Measurements from ENCODE around the gene ALPK3. TPM values are rescaled to one million over a fixed set of nuclear protein-coding genes. Genes with fewer than 3 reads are reported as not detected.

ALPK3 gene
- total RNA-seq, 1 experiment from 2014 or later = 2.0 TPM

GRCh38 chr15:84888639-84889038 is 71.5 kb downstream of the ALPK3 start:
- intact Hi-C loops (cut with micrococcal nuclease) = no loop called here
- ChIA-PET RAD21 (ENCODE audit: low non-redundant PET in 1 of 2, low total read pairs in 2 of 2, uncharacterized antibody in 2 of 2, unreplicated experiment in 2 of 2) (no interaction called here), POLR2A (no interaction called here), CTCF (interaction anchor here (1.4 kb wide), 1 partner anchor 10 kb away, joined by 4 read pairs; no protein-coding TSS in a partner anchor)
- Histone ChIP-seq H3K9ac (ENCODE audit: low read length) (no peak overlapping the region), H3K9me2 (ENCODE audit: insufficient read depth) (no peaks in the 10 kb centered on the region), H2AFZ (ENCODE audit: low read depth, low read length, poor library complexity, severe bottlenecking) (no peak overlapping the region), H3K27ac (ENCODE audit: low read depth, low read length) (no peak overlapping the region), H3K4me3 (replicated peaks in 1 of 2; ENCODE audit: low read depth in 1 of 2, low read length in 2 of 2) (no peak overlapping the region), H3K9me3 (ENCODE audit: control insufficient read depth in 1 of 2, insufficient read depth in 1 of 2, low read depth in 1 of 2, low read length in 2 of 2) (no peaks in the 10 kb centered on the region), H4K20me1 (ENCODE audit: insufficient read depth) (no peaks in the 10 kb centered on the region), H3K4me2 (ENCODE audit: low read length) (no peak overlapping the region), H3K27me3 (ENCODE audit: insufficient read depth, low read length) (no peaks in the 10 kb centered on the region), H3K79me2 (ENCODE audit: insufficient read depth, low read length) (no peaks in the 10 kb centered on the region), H3K4me1 (ENCODE audit: control insufficient read depth in 1 of 2, insufficient read depth in 2 of 2, low read length in 2 of 2) (no peaks in the 10 kb centered on the region), H3K36me3 (ENCODE audit: control insufficient read depth in 1 of 2, insufficient read depth in 2 of 2, low read length in 2 of 2) (no peaks in the 10 kb centered on the region)
- no peak for TF ChIP-seq POLR2AphosphoS5 (IDR thresholded peaks at IDR 0.05; ENCODE audit: low read depth, low read length)
- TF ChIP-seq ZFX (IDR thresholded peaks at IDR 0.05) = no peak
- no peak for TF ChIP-seq EGR1 (IDR thresholded peaks at IDR 0.05; ENCODE audit: low read depth)
- TF ChIP-seq FOSL1 (IDR thresholded peaks at IDR 0.05; ENCODE audit: low read depth) = no peak
- no peak for TF ChIP-seq CBX3 (IDR thresholded peaks at IDR 0.05; ENCODE audit: low read depth)
- no peak for TF ChIP-seq EZH2phosphoT487 (IDR thresholded peaks at IDR 0.05; ENCODE audit: borderline replicate concordance)
- TF ChIP-seq ATF3 (IDR thresholded peaks at IDR 0.05) = no peak
- TF ChIP-seq JUND (IDR thresholded peaks at IDR 0.05) = no peak
- no peak for TF ChIP-seq MAX (IDR thresholded peaks at IDR 0.05)
- no peak for TF ChIP-seq EZH2 (IDR thresholded peaks at IDR 0.05)
- TF ChIP-seq ZNF274 (IDR thresholded peaks at IDR 0.05; ENCODE audit: low read depth, low read length) = no peak
- no peak for TF ChIP-seq REST (IDR thresholded peaks at IDR 0.05; ENCODE audit: low read depth)
- no peak for TF ChIP-seq SIN3A (IDR thresholded peaks at IDR 0.05; ENCODE audit: low read depth)
- no peak for TF ChIP-seq ZBTB33 (IDR thresholded peaks at IDR 0.05; ENCODE audit: extremely low read depth, insufficient replicate concordance, low read length)
- TF ChIP-seq POLR2A (IDR thresholded peaks at IDR 0.05; ENCODE audit: borderline replicate concordance, extremely low read depth, insufficient read depth, insufficient read length) = no peak
- TF ChIP-seq SP1 (IDR thresholded peaks at IDR 0.05; ENCODE audit: low read depth) = no peak
- no peak for TF ChIP-seq TCF7L2 (IDR thresholded peaks at IDR 0.05; ENCODE audit: borderline replicate concordance, extremely low read depth, insufficient read depth, insufficient read length)
- TF ChIP-seq YY1 (IDR thresholded peaks at IDR 0.05; ENCODE audit: extremely low read depth, insufficient replicate concordance, low read depth, low read length) = no peak
- TF ChIP-seq CEBPB (IDR thresholded peaks at IDR 0.05; ENCODE audit: low read depth) = no peak
- TF ChIP-seq SRF (IDR thresholded peaks at IDR 0.05; ENCODE audit: low read depth) = no peak
- ATAC-seq = no peak
- DNase-seq (ENCODE audit: low read depth, low spot score) = no peak
- BruUV-seq (replicated peaks) = no TSS peak
